Activated T-helper 17 cell treated with anti-CD3 and anti-CD28 coated beads, Interleukin-2, amount 50 U/mL, for 72 hours (primary cell): Measurements from ENCODE around the gene CHMP1A. TPM values are rescaled to one million over a fixed set of nuclear protein-coding genes. Genes with fewer than 3 reads are reported as not detected.

Experiments
- ATAC-seq: fragments of 150-1000 bp; cut with Tn5 transposase; replicated peaks from 2 replicates; pipeline ENCODE4 v1.10.0; 2021; ENCODE audit warnings: mild to moderate bottlenecking, moderate library complexity
- H3K27ac Mint-ChIP-seq: one replicate; pipeline ENCODE4 v1.8.0; 2022; ENCODE audit warnings: mixed read lengths
- H3K27me3 Mint-ChIP-seq: one replicate; pipeline ENCODE4 v1.8.0; 2022; ENCODE audit warnings: mixed read lengths
- H3K36me3 Mint-ChIP-seq: one replicate; pipeline ENCODE4 v1.8.0; 2022; ENCODE audit warnings: low read depth, mild to moderate bottlenecking, mixed read lengths
- H3K4me1 Mint-ChIP-seq: one replicate; pipeline ENCODE4 v1.8.0; 2022; ENCODE audit warnings: mixed read lengths
- H3K4me3 Mint-ChIP-seq: one replicate; pipeline ENCODE4 v1.8.0; 2022; ENCODE audit warnings: mild to moderate bottlenecking, mixed read lengths
- H3K9me3 Mint-ChIP-seq: one replicate; pipeline ENCODE4 v1.8.0; 2022; ENCODE audit warnings: mixed read lengths
- total RNA-seq, 2 donors: library from RNA; stranded (reverse); gene quantifications; one replicate each; pipeline ENCODE4 v1.2.3, GENCODE V29; 2022

The CHMP1A gene
- total RNA-seq, 2 donors from 2014 or later: 63.8 to 95.6 TPM

- Mint-ChIP-seq H3K4me3 (no peak overlapping the region), H3K36me3 (no peaks in the 10 kb centered on the region), H3K27ac (no peak overlapping the region), H3K4me1 (peaks cover 12% of the 10 kb centered on the region), H3K9me3 (no peaks in the 10 kb centered on the region), H3K27me3 (no peaks in the 10 kb centered on the region)
- ATAC-seq: no peak
These were observed 41.9 kb downstream of the CHMP1A start for GRCh38 chr16:89615596-89616090.

- peaks cover 12% of the 10 kb centered on the region for H3K4me1 Mint-ChIP-seq
- ATAC-seq: no peak
- no peaks in the 10 kb centered on the region for H3K27me3 Mint-ChIP-seq
- H3K36me3 Mint-ChIP-seq: no peaks in the 10 kb centered on the region
- no peaks in the 10 kb centered on the region for H3K9me3 Mint-ChIP-seq
- H3K27ac Mint-ChIP-seq: no peak overlapping the region
- no peak overlapping the region for H3K4me3 Mint-ChIP-seq
These were observed 42.3 kb downstream of the CHMP1A start for GRCh38 chr16:89615176-89615575.

- ATAC-seq: no peak
- Mint-ChIP-seq H3K9me3 (no peaks in the 10 kb centered on the region), H3K4me1 (peaks cover 12% of the 10 kb centered on the region), H3K27ac (no peak overlapping the region), H3K36me3 (no peaks in the 10 kb centered on the region), H3K4me3 (no peak overlapping the region), H3K27me3 (no peaks in the 10 kb centered on the region)
These were observed 43.5 kb downstream of the CHMP1A start for GRCh38 chr16:89613954-89614459.

GRCh38 chr16:89613231-89613953, 44.1 kb downstream of the CHMP1A start, which contains the start of gene DPEP1:
Gene DPEP1 (plus strand): TSS chr16:89613642. CDS start chr16:89630411, 16,769 bp downstream.
- Mint-ChIP-seq H3K36me3 (no peaks in the 10 kb centered on the region), H3K4me1 (peaks cover 12% of the 10 kb centered on the region), H3K9me3 (no peaks in the 10 kb centered on the region), H3K4me3 (no peak within 1 kb of the TSS), H3K27ac (peak within 1 kb of the TSS; percentile 65), H3K27me3 (no peaks in the 10 kb centered on the region)
- no peak for ATAC-seq

- Mint-ChIP-seq H3K27ac (peak overlapping the region; percentile 65), H3K36me3 (no peaks in the 10 kb centered on the region), H3K4me1 (peaks cover 12% of the 10 kb centered on the region), H3K9me3 (no peaks in the 10 kb centered on the region), H3K4me3 (no peak overlapping the region), H3K27me3 (no peaks in the 10 kb centered on the region)
- no peak for ATAC-seq
These were observed 44.9 kb downstream of the CHMP1A start for GRCh38 chr16:89612415-89613166.

GRCh38 chr16:89610108-89610453, 47.4 kb downstream of the CHMP1A start:
- Mint-ChIP-seq H3K9me3 (no peaks in the 10 kb centered on the region), H3K27me3 (no peaks in the 10 kb centered on the region), H3K4me3 (no peak overlapping the region), H3K4me1 (peaks cover 6% of the 10 kb centered on the region), H3K36me3 (no peaks in the 10 kb centered on the region), H3K27ac (no peak overlapping the region)
- ATAC-seq: no peak

GRCh38 chr16:89607937-89608740, 49.4 kb downstream of the CHMP1A start:
- H3K27me3 Mint-ChIP-seq: no peaks in the 10 kb centered on the region
- H3K4me1 Mint-ChIP-seq: peaks cover 6% of the 10 kb centered on the region
- no peak overlapping the region for H3K4me3 Mint-ChIP-seq
- no peak for ATAC-seq
- no peaks in the 10 kb centered on the region for H3K36me3 Mint-ChIP-seq
- H3K27ac Mint-ChIP-seq: no peak overlapping the region
- H3K9me3 Mint-ChIP-seq: no peaks in the 10 kb centered on the region

GRCh38 chr16:89607453-89607852, 50.1 kb downstream of the CHMP1A start:
- H3K27ac Mint-ChIP-seq: no peak overlapping the region
- no peaks in the 10 kb centered on the region for H3K27me3 Mint-ChIP-seq
- H3K9me3 Mint-ChIP-seq: no peaks in the 10 kb centered on the region
- H3K4me3 Mint-ChIP-seq: no peak overlapping the region
- no peak for ATAC-seq
- peaks cover 8% of the 10 kb centered on the region for H3K4me1 Mint-ChIP-seq
- no peaks in the 10 kb centered on the region for H3K36me3 Mint-ChIP-seq

GRCh38 chr16:89606006-89606405, 51.5 kb downstream of the CHMP1A start:
- peaks cover 8% of the 10 kb centered on the region for H3K4me1 Mint-ChIP-seq
- H3K36me3 Mint-ChIP-seq: no peaks in the 10 kb centered on the region
- H3K9me3 Mint-ChIP-seq: no peaks in the 10 kb centered on the region
- H3K27ac Mint-ChIP-seq: no peak overlapping the region
- no peak for ATAC-seq
- H3K27me3 Mint-ChIP-seq: no peaks in the 10 kb centered on the region
- H3K4me3 Mint-ChIP-seq: no peak overlapping the region

- H3K27ac Mint-ChIP-seq: no peak overlapping the region
- peaks cover 8% of the 10 kb centered on the region for H3K4me1 Mint-ChIP-seq
- no peak overlapping the region for H3K4me3 Mint-ChIP-seq
- ATAC-seq: no peak
- H3K36me3 Mint-ChIP-seq: no peaks in the 10 kb centered on the region
- no peaks in the 10 kb centered on the region for H3K9me3 Mint-ChIP-seq
- H3K27me3 Mint-ChIP-seq: no peaks in the 10 kb centered on the region
These were observed 52.1 kb downstream of the CHMP1A start for GRCh38 chr16:89605186-89605970.

GRCh38 chr16:89604764-89605163, 52.7 kb downstream of the CHMP1A start:
- H3K27ac Mint-ChIP-seq: no peak overlapping the region
- peaks cover 8% of the 10 kb centered on the region for H3K4me1 Mint-ChIP-seq
- H3K9me3 Mint-ChIP-seq: no peaks in the 10 kb centered on the region
- no peak for ATAC-seq
- no peaks in the 10 kb centered on the region for H3K27me3 Mint-ChIP-seq
- H3K4me3 Mint-ChIP-seq: no peak overlapping the region
- no peaks in the 10 kb centered on the region for H3K36me3 Mint-ChIP-seq

GRCh38 chr16:89602952-89603590, 54.4 kb downstream of the CHMP1A start:
- H3K4me3 Mint-ChIP-seq: peak overlapping the region; percentile 42
- no peak for ATAC-seq
- H3K27ac Mint-ChIP-seq: no peak overlapping the region
- H3K4me1 Mint-ChIP-seq: peaks cover 8% of the 10 kb centered on the region
- H3K27me3 Mint-ChIP-seq: no peaks in the 10 kb centered on the region
- no peaks in the 10 kb centered on the region for H3K36me3 Mint-ChIP-seq
- H3K9me3 Mint-ChIP-seq: no peaks in the 10 kb centered on the region

GRCh38 chr16:89602273-89602951, 55.1 kb downstream of the CHMP1A start:
- Mint-ChIP-seq H3K27me3 (no peaks in the 10 kb centered on the region), H3K4me3 (peak overlapping the region; percentile 42)

More at GRCh38 chr16:89602273-89602951, 55.1 kb downstream of the CHMP1A start:
- Mint-ChIP-seq H3K9me3 (no peaks in the 10 kb centered on the region), H3K4me1 (peaks cover 8% of the 10 kb centered on the region), H3K27ac (no peak overlapping the region), H3K36me3 (no peaks in the 10 kb centered on the region)
- peak; percentile 97 for ATAC-seq
